HG03159 (cell line): ENCODE results near the gene MAPKAPK2.

Experiments used
- ATAC-seq: cut with Tn5 transposase; IDR thresholded peaks from one replicate; pipeline ENCODE4 v1.9.1; 2021; ENCODE audit warnings: mild to moderate bottlenecking, moderate library complexity; ENCODE audit not compliant: unreplicated experiment

MAPKAPK2 gene

GRCh38 chr1:206702260-206702659 lies 17.6 kb downstream of the MAPKAPK2 start:
- no peak for ATAC-seq

- ATAC-seq = no peak
Observed at GRCh38 chr1:206702803-206703202, 18.1 kb downstream of the MAPKAPK2 start.

- ATAC-seq = no peak
Observed at GRCh38 chr1:206703661-206704060, 19.0 kb downstream of the MAPKAPK2 start.

GRCh38 chr1:206704226-206704625 lies 19.5 kb downstream of the MAPKAPK2 start:
- no peak for ATAC-seq

- ATAC-seq = no peak
Observed at GRCh38 chr1:206705191-206705590, 20.5 kb downstream of the MAPKAPK2 start.

GRCh38 chr1:206705726-206706297 lies 21.1 kb downstream of the MAPKAPK2 start:
- ATAC-seq = no peak

GRCh38 chr1:206706298-206706791 lies 21.6 kb downstream of the MAPKAPK2 start:
- ATAC-seq = no peak

GRCh38 chr1:206706806-206707366 lies 22.2 kb downstream of the MAPKAPK2 start:
- no peak for ATAC-seq

- peak; percentile 49 for ATAC-seq
Observed at GRCh38 chr1:206708058-206708457, 23.4 kb downstream of the MAPKAPK2 start.

GRCh38 chr1:206708882-206709281 lies 24.2 kb downstream of the MAPKAPK2 start:
- no peak for ATAC-seq

- ATAC-seq = no peak
Observed at GRCh38 chr1:206709322-206709721, 24.6 kb downstream of the MAPKAPK2 start.

GRCh38 chr1:206709772-206710459 lies 25.2 kb downstream of the MAPKAPK2 start:
- no peak for ATAC-seq

GRCh38 chr1:206710460-206710823 lies 25.7 kb downstream of the MAPKAPK2 start:
- no peak for ATAC-seq

GRCh38 chr1:206713070-206713469 lies 28.4 kb downstream of the MAPKAPK2 start:
- ATAC-seq = no peak

- no peak for ATAC-seq
Observed at GRCh38 chr1:206713910-206714312, 29.2 kb downstream of the MAPKAPK2 start.

GRCh38 chr1:206714331-206715058 lies 29.8 kb downstream of the MAPKAPK2 start:
- no peak for ATAC-seq

- ATAC-seq = no peak
Observed at GRCh38 chr1:206715120-206715519, 30.4 kb downstream of the MAPKAPK2 start.

GRCh38 chr1:206715552-206716158 lies 30.9 kb downstream of the MAPKAPK2 start:
- ATAC-seq = no peak

- ATAC-seq = no peak
Observed at GRCh38 chr1:206716159-206716869, 31.6 kb downstream of the MAPKAPK2 start.

GRCh38 chr1:206716870-206717673 lies 32.4 kb downstream of the MAPKAPK2 start:
- peak; percentile 71 for ATAC-seq
